Measurements from ENCODE around the gene HIRIP3.

HIRIP3 gene

DNA sequence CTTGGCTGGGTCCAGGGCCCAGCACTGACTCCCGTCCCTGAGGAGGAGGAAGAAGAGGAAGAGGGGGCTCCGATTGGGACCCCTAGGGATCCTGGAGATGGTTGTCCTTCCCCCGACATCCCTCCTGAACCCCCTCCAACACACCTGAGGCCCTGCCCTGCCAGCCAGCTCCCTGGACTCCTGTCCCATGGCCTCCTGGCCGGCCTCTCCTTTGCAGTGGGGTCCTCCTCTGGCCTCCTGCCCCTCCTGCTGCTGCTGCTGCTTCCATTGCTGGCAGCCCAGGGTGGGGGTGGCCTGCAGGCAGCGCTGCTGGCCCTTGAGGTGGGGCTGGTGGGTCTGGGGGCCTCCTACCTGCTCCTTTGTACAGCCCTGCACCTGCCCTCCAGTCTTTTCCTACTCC lies 8.5 kb downstream of the HIRIP3 start:
- Histone ChIP-seq H3K27me3 (ENCODE audit: insufficient read depth, poor library complexity, severe bottlenecking) (no peaks in the 10 kb centered on the region), H3K27ac (replicated peaks) (no peak overlapping the region), H3K4me3 (replicated peaks; ENCODE audit: insufficient read depth, low read length) (no peak overlapping the region)
- DNase-seq (ENCODE audit: low read depth in 1 of 2, low spot score in 1 of 2), result no peak
- TF ChIP-seq POLR2AphosphoS5 (IDR thresholded peaks at IDR 0.05; ENCODE audit: low read depth), result no peak

DNA sequence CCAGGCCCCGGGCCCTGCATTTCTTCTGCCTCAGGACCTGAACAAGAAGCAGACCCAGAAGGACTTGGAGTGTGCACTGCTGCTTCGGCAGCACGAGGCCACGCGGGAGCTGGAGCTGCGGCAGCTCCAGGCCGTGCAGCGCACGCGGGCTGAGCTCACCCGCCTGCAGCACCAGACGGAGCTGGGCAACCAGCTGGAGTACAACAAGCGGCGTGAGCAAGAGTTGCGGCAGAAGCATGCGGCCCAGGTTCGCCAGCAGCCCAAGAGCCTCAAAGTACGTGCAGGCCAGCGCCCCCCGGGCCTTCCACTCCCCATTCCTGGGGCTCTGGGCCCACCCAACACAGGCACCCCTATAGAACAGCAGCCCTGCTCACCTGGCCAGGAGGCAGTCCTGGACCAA lies 9.2 kb downstream of the HIRIP3 start:
- DNase-seq (ENCODE audit: low read depth in 1 of 2, low spot score in 1 of 2), result no peak
- TF ChIP-seq REST (IDR thresholded peaks at IDR 0.05; ENCODE audit: insufficient replicate concordance, low read depth) (no peak), GABPA (IDR thresholded peaks at IDR 0.05; ENCODE audit: low read depth) (no peak), SPI1 (IDR thresholded peaks at IDR 0.05; ENCODE audit: borderline replicate concordance, low read depth) (no peak), POLR2AphosphoS5 (IDR thresholded peaks at IDR 0.05; ENCODE audit: low read depth) (no peak)
- TF ChIP-seq, protein P1, sequence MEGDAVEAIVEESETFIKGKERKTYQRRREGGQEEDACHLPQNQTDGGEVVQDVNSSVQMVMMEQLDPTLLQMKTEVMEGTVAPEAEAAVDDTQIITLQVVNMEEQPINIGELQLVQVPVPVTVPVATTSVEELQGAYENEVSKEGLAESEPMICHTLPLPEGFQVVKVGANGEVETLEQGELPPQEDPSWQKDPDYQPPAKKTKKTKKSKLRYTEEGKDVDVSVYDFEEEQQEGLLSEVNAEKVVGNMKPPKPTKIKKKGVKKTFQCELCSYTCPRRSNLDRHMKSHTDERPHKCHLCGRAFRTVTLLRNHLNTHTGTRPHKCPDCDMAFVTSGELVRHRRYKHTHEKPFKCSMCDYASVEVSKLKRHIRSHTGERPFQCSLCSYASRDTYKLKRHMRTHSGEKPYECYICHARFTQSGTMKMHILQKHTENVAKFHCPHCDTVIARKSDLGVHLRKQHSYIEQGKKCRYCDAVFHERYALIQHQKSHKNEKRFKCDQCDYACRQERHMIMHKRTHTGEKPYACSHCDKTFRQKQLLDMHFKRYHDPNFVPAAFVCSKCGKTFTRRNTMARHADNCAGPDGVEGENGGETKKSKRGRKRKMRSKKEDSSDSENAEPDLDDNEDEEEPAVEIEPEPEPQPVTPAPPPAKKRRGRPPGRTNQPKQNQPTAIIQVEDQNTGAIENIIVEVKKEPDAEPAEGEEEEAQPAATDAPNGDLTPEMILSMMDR (IDR thresholded peaks at IDR 0.05; ENCODE audit: insufficient read depth, low read length), result no peak
- Histone ChIP-seq H3K4me3 (replicated peaks; ENCODE audit: insufficient read depth, low read length) (no peak overlapping the region), H3K27ac (replicated peaks) (no peak overlapping the region), H3K27me3 (ENCODE audit: insufficient read depth, poor library complexity, severe bottlenecking) (no peaks in the 10 kb centered on the region)

DNA sequence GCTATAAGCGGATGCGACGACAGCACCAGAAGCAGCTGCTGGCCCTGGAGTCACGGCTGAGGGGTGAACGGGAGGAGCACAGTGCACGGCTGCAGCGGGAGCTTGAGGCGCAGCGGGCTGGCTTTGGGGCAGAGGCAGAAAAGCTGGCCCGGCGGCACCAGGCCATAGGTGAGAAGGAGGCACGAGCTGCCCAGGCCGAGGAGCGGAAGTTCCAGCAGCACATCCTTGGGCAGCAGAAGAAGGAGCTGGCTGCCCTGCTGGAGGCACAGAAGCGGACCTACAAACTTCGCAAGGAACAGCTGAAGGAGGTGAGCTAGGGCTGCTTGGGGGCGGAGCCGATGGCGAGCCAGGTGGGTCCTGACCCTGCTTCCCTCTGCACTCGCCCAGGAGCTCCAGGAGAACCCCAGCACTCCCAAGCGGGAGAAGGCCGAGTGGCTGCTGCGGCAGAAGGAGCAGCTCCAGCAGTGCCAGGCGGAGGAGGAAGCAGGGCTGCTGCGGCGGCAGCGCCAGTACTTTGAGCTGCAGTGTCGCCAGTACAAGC lies 10.1 kb downstream of the HIRIP3 start:
- Histone ChIP-seq H3K27me3 (ENCODE audit: insufficient read depth, poor library complexity, severe bottlenecking) (no peaks in the 10 kb centered on the region), H3K27ac (replicated peaks) (no peak overlapping the region), H3K4me3 (replicated peaks; ENCODE audit: insufficient read depth, low read length) (no peak overlapping the region)
- DNase-seq (ENCODE audit: low read depth in 1 of 2, low spot score in 1 of 2), result no peak
- TF ChIP-seq, protein P1 (IDR thresholded peaks at IDR 0.05; ENCODE audit: insufficient read depth, low read length), result no peak
- TF ChIP-seq POLR2AphosphoS5 (IDR thresholded peaks at IDR 0.05; ENCODE audit: low read depth), result no peak
- no peak for TF ChIP-seq SPI1 (IDR thresholded peaks at IDR 0.05; ENCODE audit: borderline replicate concordance, low read depth)
- no peak for TF ChIP-seq GABPA (IDR thresholded peaks at IDR 0.05; ENCODE audit: low read depth)

- no peak for DNase-seq (ENCODE audit: low read depth in 1 of 2, low spot score in 1 of 2)
- no peak overlapping the region for H3K4me3 ChIP-seq (replicated peaks; ENCODE audit: insufficient read depth, low read length)
- no peaks in the 10 kb centered on the region for H3K27me3 ChIP-seq (ENCODE audit: insufficient read depth, poor library complexity, severe bottlenecking)
- no peak overlapping the region for H3K27ac ChIP-seq (replicated peaks)
- TF ChIP-seq GABPA (IDR thresholded peaks at IDR 0.05; ENCODE audit: low read depth), result no peak
- TF ChIP-seq REST (IDR thresholded peaks at IDR 0.05; ENCODE audit: insufficient replicate concordance, low read depth), result no peak
- no peak for TF ChIP-seq SPI1 (IDR thresholded peaks at IDR 0.05; ENCODE audit: borderline replicate concordance, low read depth)
- TF ChIP-seq, protein P1 (IDR thresholded peaks at IDR 0.05; ENCODE audit: insufficient read depth, low read length), result no peak
- no peak for TF ChIP-seq POLR2AphosphoS5 (IDR thresholded peaks at IDR 0.05; ENCODE audit: low read depth)
These were observed 10.7 kb downstream of the HIRIP3 start for GRCh38 chr16:29984764-29985147.
